Measurements from ENCODE around the gene NFYB. TPM values are rescaled to one million over a fixed set of nuclear protein-coding genes. Genes with fewer than 3 reads are reported as not detected.

Gene NFYB
- total RNA-seq: 20.6 to 25.3 TPM (median 24.7 TPM) in 3 replicates
- long read RNA-seq, transcript NFYB-201 (8 exons, 3,512 nt): minor isoform, 15 of 61 reads
- long read RNA-seq, transcript NFYB-205 (8 exons, 1,727 nt): major isoform, 16 of 61 reads
- long read RNA-seq, partial matches to known transcripts: 3 of 61 reads
- long read RNA-seq, other reads (novel, unspliced or antisense): 27 of 61 reads

GRCh38 chr12:104137902-104138796 is at the start of gene NFYB:
Gene NFYB (minus strand): TSS chr12:104138210. CDS start chr12:104135453, 2,757 bp downstream.
- TF ChIP-seq CTCF (IDR thresholded peaks at IDR 0.05): peak; percentile 19
- DNase-seq (ENCODE audit: low spot score): peak; percentile 97
- no peaks in the 10 kb centered on the region for H3K36me3 Mint-ChIP-seq (ENCODE audit: low read depth)
- no peaks in the 10 kb centered on the region for H3K9me3 Mint-ChIP-seq (ENCODE audit: low read depth)
- H3K27ac Mint-ChIP-seq (ENCODE audit: unreplicated experiment): peak within 1 kb of the TSS; percentile 92
- H3K4me1 Mint-ChIP-seq (ENCODE audit: low read depth): peaks cover 24% of the 10 kb centered on the region
- H3K27me3 Mint-ChIP-seq (ENCODE audit: low read depth): no peaks in the 10 kb centered on the region
- peak within 1 kb of the TSS; percentile 81 for H3K4me3 Mint-ChIP-seq (ENCODE audit: unreplicated experiment)

DNA sequence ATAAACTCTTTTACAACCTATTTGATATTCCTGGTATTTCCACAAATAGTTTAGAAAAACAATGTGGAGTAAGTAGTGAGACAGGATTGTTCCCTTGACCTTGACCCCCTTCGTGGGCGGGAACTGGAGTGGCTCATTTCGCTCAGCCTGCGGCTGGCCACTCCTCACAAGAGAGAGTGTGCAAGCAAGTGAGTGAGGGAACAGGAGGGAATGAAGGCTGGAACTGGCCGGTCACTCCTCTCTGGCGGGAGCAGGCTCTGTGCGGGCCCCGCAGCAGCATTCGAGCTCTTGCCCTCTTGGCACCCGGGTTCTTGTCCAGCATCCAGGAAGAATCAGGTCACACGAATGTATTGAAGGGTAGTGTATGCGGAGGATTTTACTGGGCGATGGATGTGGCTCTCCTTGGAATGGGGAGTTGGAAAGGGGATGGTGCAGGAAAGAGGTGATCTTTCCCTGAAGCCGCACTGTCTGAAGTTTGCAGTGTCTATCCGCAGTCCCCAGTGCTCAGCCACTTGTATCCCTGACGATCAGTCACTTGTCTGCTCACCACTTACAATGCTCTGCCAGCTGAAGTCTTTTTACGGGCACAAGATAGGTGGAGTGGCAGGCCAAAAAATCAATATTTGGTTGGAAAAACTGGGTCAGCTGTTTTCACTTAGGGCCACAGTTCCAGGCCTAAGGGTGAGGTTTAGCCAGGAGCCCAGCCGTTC is 49.6 kb upstream of the NFYB start:
- H3K36me3 Mint-ChIP-seq (ENCODE audit: low read depth): no peaks in the 10 kb centered on the region
- H3K9me3 Mint-ChIP-seq (ENCODE audit: low read depth): peaks cover 9% of the 10 kb centered on the region
- peaks cover 4% of the 10 kb centered on the region for H3K4me1 Mint-ChIP-seq (ENCODE audit: low read depth)
- H3K27ac Mint-ChIP-seq (ENCODE audit: unreplicated experiment): no peak overlapping the region
- TF ChIP-seq CTCF (IDR thresholded peaks at IDR 0.05): no peak
- no peaks in the 10 kb centered on the region for H3K27me3 Mint-ChIP-seq (ENCODE audit: low read depth)
- H3K4me3 Mint-ChIP-seq (ENCODE audit: unreplicated experiment): no peak overlapping the region
- DNase-seq (ENCODE audit: low spot score): no peak

DNA sequence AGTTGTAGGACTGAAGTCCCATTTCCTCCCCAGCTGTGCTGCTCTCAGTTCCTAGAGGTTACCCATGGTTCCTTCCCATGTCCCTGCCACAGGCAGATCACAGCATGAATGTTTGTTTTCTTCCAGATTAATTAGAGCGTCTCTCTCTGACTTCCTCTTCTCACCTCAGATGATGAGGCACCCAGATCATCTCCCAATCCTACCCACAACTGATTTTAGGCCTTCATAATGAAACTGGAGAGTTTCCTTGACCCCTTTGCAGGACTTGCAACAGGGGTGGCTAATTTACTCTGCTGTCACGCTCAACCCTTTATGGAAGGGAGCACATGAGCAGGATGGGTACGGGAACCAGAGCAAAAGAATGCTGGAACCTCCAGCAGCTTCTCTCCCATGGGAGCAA is 45.4 kb upstream of the NFYB start:
- Mint-ChIP-seq H3K27ac (ENCODE audit: unreplicated experiment) (no peak overlapping the region), H3K27me3 (ENCODE audit: low read depth) (no peaks in the 10 kb centered on the region), H3K36me3 (ENCODE audit: low read depth) (no peaks in the 10 kb centered on the region), H3K4me1 (ENCODE audit: low read depth) (peaks cover 27% of the 10 kb centered on the region), H3K4me3 (ENCODE audit: unreplicated experiment) (no peak overlapping the region), H3K9me3 (ENCODE audit: low read depth) (peaks cover 9% of the 10 kb centered on the region)
- TF ChIP-seq CTCF (IDR thresholded peaks at IDR 0.05): no peak
- no peak for DNase-seq (ENCODE audit: low spot score)

DNA sequence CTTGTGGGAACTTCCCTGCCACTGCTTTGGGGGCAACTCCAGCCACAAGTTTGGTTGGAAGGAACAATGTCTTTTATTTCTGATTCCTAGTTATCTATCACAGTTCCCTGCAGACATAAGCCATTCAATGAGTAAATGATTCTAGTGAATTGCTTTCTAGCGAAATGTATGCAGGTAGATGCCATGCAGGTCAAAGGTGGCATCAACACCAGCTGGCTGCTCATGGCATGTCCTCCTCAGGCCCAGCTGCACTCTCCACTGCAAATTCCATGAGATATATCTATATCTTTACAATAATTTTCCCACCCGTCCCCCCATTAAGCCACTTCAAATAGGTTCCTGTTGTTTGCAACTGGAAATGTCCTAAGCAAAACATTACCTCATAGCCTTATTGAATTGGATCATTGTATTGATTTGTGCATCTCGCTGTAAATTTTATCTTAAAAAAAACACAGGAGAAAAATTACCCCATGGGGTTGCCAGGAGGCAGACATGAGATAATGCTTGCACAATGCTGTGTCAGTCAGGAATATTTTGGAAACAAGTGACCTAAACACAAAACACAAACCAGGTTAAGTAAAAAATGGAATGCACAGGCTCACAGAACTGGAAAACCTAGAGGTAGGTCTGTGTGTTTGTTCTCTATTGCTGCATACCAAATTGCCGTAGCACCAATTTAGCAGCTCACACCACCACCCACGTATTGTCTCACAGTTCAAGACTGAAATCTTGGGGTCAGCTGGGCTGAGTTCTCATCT is 44.8 kb upstream of the NFYB start:
- H3K36me3 Mint-ChIP-seq (ENCODE audit: low read depth): no peaks in the 10 kb centered on the region
- H3K27ac Mint-ChIP-seq (ENCODE audit: unreplicated experiment): no peak overlapping the region
- TF ChIP-seq CTCF (IDR thresholded peaks at IDR 0.05): no peak
- no peak for DNase-seq (ENCODE audit: low spot score)
- no peaks in the 10 kb centered on the region for H3K27me3 Mint-ChIP-seq (ENCODE audit: low read depth)
- H3K9me3 Mint-ChIP-seq (ENCODE audit: low read depth): peaks cover 8% of the 10 kb centered on the region
- no peak overlapping the region for H3K4me3 Mint-ChIP-seq (ENCODE audit: unreplicated experiment)
- H3K4me1 Mint-ChIP-seq (ENCODE audit: low read depth): peaks cover 34% of the 10 kb centered on the region

Data from chondrocyte (in vitro differentiated cells).